Measurements from ENCODE around the gene VAT1L. TPM values are rescaled to one million over a fixed set of nuclear protein-coding genes. Genes with fewer than 3 reads are reported as not detected.

The VAT1L gene
- total RNA-seq, 6 experiments from 2014 or later, result 0.19 to 0.64 (median 0.51) TPM; not detected in 1

DNA sequence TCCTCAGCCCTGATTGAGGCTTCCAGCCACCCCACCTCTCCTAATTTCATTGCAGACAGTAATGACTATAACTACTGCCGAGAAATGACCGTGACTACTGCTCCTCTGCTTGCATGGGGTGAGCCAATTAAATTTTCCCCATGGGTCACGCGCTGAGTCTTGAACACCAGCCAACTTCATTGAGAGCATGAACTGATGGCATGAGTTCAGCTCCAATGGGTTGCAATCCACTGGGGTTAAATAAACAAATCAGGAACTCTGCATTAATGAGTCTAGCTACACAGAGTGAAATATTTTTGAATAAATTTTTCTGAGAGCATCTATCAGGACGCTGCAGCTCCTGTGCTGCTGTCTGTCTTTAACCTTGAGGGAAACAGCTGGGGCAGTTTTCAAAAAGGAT, 172.4 kb downstream of the VAT1L start:
- no peaks in the 10 kb centered on the region for H3K9me3 ChIP-seq
- intact Hi-C loops (cut with DNase I), result loop anchor here in 1 of 2 donors (10.0 kb wide), 1 partner anchor 176 kb away; the partner anchor contains the start of gene VAT1L
- DNase-seq (no peak), ATAC-seq (peak in 1 of 4 donors; percentile 22)
- 49% methylated on average over 3 of the region's 5 CpGs for WGBS (ENCODE audit: insufficient coverage, low coverage, low lambda C conversion rate, missing lambda C conversion rate)
- H3K4me3 ChIP-seq, result no peak overlapping the region
- no peaks in the 10 kb centered on the region for H3K4me1 ChIP-seq
- H3K27ac ChIP-seq, result no peak overlapping the region
- TF ChIP-seq, protein P1, sequence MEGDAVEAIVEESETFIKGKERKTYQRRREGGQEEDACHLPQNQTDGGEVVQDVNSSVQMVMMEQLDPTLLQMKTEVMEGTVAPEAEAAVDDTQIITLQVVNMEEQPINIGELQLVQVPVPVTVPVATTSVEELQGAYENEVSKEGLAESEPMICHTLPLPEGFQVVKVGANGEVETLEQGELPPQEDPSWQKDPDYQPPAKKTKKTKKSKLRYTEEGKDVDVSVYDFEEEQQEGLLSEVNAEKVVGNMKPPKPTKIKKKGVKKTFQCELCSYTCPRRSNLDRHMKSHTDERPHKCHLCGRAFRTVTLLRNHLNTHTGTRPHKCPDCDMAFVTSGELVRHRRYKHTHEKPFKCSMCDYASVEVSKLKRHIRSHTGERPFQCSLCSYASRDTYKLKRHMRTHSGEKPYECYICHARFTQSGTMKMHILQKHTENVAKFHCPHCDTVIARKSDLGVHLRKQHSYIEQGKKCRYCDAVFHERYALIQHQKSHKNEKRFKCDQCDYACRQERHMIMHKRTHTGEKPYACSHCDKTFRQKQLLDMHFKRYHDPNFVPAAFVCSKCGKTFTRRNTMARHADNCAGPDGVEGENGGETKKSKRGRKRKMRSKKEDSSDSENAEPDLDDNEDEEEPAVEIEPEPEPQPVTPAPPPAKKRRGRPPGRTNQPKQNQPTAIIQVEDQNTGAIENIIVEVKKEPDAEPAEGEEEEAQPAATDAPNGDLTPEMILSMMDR (IDR thresholded peaks at IDR 0.05), result no peak
- TF ChIP-seq POLR2A (IDR thresholded peaks at IDR 0.05), result no peak
- no peaks in the 10 kb centered on the region for H3K36me3 ChIP-seq
- no peaks in the 10 kb centered on the region for H3K27me3 ChIP-seq

DNA sequence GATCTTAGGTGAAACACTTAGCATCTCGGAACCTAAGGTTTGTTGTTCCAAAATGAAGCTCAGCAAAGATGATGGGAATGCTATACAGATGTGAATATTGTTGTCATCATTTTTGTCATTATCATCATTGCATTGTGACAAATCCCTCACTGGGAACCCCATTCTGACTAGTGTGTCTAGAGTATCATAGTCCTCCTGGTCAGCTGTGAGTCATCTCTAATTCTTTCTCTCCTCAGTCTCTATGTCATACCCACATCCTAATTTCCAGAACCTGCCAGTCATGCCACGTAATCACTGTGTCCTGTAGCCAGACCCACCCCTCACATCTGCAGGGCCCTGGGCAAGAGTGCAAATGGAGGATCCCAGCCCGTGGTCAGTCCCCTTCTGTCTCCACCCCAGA, 173.4 kb downstream of the VAT1L start:
- Histone ChIP-seq H3K4me3 (no peak overlapping the region), H3K27ac (no peak overlapping the region), H3K9me3 (no peaks in the 10 kb centered on the region), H3K27me3 (no peaks in the 10 kb centered on the region), H3K4me1 (no peaks in the 10 kb centered on the region), H3K36me3 (no peaks in the 10 kb centered on the region)
- no peak for TF ChIP-seq POLR2A (IDR thresholded peaks at IDR 0.05)
- TF ChIP-seq, protein P1 (IDR thresholded peaks at IDR 0.05), result no peak
- WGBS (ENCODE audit: insufficient coverage, low coverage, low lambda C conversion rate, missing lambda C conversion rate), result 44% methylated on average over 1 of the region's 3 CpGs
- DNase-seq, result no peak
- intact Hi-C loops (cut with DNase I), result loop anchor here in 1 of 2 donors (10.0 kb wide), 1 partner anchor 177 kb away; the partner anchor contains the start of gene VAT1L
- no peak for ATAC-seq

DNA sequence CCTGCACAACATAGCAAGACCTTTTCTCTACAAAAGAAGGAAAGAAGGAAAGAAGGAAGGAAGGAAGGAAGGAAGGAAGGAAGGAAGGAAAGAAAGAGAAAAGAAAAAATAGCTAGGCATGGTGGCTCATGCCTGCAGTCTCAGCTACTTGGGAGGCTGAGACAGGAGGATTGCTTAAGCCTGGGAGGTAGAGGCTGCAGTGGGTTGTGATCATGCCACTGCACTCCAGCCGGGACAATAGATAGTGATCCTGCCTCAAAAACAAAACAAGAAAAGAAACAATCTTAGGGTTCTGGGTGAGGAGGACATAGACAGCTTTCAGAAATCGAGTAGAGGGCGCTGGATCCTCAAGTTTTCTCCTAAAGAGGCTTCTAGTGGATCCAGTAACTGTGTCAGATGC, 174.3 kb downstream of the VAT1L start:
- TF ChIP-seq, protein P1 (IDR thresholded peaks at IDR 0.05), result no peak
- no peak for TF ChIP-seq POLR2A (IDR thresholded peaks at IDR 0.05)
- Histone ChIP-seq H3K27me3 (no peaks in the 10 kb centered on the region), H3K27ac (no peak overlapping the region), H3K9me3 (no peaks in the 10 kb centered on the region), H3K4me1 (no peaks in the 10 kb centered on the region), H3K4me3 (no peak overlapping the region), H3K36me3 (no peaks in the 10 kb centered on the region)
- WGBS (ENCODE audit: insufficient coverage, low coverage, low lambda C conversion rate, missing lambda C conversion rate), result 41% methylated on average over 2 of the region's 3 CpGs
- intact Hi-C loops (cut with DNase I), result loop anchor here in 1 of 2 donors (10.0 kb wide), 1 partner anchor 178 kb away; the partner anchor contains the start of gene VAT1L
- no peak for ATAC-seq
- DNase-seq, result no peak

DNA sequence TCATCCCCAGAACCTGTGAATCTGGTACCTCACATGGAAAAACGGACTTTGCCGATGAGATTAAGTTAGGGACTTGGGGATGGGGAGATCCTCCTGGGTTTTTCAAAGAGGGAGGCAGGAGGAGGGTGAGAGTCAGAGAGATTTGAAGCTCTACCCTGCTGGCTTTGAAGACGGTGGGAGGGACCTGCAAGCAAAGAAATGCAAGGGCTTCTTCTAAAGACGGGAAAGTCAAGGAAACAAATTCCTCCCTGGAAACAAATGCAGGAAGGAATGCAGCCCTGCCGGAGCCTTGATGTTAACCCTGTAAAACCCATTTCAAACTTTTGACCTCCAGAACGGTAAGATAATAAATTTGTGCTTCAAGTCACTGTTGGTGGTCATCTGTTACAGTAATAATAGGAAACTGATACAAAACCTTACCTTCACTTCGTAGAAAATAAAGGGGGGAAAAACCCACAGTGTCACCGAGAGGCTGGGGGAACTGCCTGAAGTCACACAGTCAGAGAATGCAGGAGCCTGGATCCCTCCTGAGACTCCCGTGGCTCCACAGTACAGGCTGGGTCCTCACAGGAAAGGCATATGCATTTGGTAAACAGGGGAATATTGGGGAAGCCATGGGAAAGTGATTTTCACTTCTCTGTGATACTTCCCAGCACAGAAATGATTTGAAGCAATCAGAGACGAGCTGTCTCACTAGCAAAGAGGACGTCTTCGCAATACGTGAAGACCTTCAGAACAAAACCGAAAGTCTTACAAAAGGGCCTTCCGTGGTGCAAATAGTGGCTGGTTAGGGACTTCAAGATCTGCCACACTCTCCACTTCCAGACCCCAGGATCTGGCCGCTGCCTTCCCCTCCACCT, 175.1 kb downstream of the VAT1L start:
- Histone ChIP-seq H3K9me3 (no peaks in the 10 kb centered on the region), H3K27me3 (no peaks in the 10 kb centered on the region), H3K27ac (no peak overlapping the region), H3K36me3 (no peaks in the 10 kb centered on the region), H3K4me3 (no peak overlapping the region), H3K4me1 (no peaks in the 10 kb centered on the region)
- TF ChIP-seq POLR2A (IDR thresholded peaks at IDR 0.05), result no peak
- TF ChIP-seq, protein P1 (IDR thresholded peaks at IDR 0.05), result no peak
- intact Hi-C loops (cut with DNase I), result loop anchor here in 1 of 2 donors (10.0 kb wide), 1 partner anchor 179 kb away; the partner anchor contains the start of gene VAT1L
- DNase-seq (no peak), ATAC-seq (no peak)
- WGBS (ENCODE audit: insufficient coverage, low coverage, low lambda C conversion rate, missing lambda C conversion rate), result 16% methylated on average over 14 of the region's 16 CpGs

All from right lobe of liver (tissue), 6 donors.